GM12873 (cell line): ENCODE measurements around the gene DLGAP4.

Experiments used
- TF ChIP-seq, protein P1 (sequence below): IDR thresholded peaks from 2 replicates; pipeline ENCODE4 v1.5.1; 2012; ENCODE audit warnings: low read depth, mild to moderate bottlenecking, moderate library complexity, low read length, control low read depth; ENCODE audit not compliant: insufficient read depth; ENCODE audit errors: missing control alignments

The DLGAP4 gene

DNA sequence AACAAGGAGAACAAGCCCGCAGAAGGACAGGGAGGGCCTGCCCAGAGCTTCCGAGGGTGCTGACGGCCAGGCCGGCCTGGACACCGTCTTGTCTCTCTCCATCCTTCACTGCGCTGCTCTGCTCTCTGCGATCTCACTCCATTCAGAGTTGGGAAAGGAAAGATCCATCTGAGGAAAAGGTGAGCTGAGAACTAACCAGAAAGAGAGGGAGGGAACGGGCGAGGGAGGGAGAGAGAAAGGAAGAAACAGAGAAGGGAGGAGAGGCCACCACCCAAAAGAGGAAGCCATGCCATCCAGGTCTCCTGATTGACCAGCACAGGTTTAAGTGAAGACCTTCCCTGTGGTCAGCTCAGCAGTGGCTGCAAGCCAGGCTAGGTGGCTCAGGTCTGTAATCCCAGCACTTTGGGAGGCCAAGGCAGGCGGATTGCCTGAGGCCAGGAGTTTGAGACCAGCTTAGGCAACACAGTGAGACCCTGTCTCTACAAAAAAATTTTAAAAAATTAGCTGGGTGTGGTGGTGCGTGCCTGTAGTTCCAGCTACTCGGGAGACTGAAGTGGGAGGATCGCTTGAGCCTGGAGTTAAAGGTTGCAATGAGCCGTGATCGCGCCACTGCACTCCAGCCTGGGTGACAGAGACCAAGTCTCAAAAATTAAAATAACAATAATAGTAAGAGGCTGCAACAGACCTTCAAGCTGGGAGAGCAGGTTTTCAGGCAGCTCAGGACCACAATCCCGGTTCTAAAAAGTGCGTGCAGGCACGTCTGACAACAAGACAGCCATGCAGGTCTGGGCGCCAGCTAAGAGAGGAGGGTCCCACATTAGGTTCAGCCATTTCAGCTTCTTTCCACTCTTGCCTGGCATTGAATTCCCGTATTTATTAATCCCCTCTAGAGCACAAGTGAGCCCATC, 34.2 kb upstream of the DLGAP4 start:
- TF ChIP-seq, protein P1, sequence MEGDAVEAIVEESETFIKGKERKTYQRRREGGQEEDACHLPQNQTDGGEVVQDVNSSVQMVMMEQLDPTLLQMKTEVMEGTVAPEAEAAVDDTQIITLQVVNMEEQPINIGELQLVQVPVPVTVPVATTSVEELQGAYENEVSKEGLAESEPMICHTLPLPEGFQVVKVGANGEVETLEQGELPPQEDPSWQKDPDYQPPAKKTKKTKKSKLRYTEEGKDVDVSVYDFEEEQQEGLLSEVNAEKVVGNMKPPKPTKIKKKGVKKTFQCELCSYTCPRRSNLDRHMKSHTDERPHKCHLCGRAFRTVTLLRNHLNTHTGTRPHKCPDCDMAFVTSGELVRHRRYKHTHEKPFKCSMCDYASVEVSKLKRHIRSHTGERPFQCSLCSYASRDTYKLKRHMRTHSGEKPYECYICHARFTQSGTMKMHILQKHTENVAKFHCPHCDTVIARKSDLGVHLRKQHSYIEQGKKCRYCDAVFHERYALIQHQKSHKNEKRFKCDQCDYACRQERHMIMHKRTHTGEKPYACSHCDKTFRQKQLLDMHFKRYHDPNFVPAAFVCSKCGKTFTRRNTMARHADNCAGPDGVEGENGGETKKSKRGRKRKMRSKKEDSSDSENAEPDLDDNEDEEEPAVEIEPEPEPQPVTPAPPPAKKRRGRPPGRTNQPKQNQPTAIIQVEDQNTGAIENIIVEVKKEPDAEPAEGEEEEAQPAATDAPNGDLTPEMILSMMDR, result no peak

DNA sequence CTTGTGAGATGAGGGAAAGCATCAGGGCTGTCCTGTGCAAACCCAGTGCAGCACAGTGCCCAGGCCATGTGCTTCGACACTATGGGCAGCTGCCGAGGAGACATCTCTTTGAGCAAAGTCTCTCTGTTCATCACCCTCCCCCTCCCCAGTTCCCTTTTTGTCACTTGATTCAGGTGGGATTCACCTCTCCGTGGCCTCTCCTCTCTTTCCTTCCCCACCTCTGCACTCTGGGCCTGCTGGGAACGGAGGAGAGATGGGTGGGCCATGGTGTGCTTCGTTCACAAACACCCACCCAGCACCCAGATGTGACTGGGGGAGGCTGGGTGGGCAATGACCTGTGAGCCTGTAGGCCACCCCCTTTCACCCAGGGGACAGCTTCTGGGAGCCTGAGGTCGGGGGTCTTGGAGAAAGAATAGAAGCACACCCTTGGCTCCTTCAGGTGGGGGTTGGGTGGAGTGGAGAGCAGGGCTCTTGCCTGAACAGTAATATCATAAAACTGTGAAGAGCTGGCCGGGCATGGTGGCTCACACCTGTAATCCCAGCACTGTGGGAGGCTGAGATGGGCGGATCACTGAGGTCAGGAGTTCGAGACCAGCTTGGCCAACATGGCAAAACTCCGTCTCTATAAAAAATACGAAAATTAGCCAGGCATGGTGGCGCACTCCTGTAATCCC, 33.5 kb upstream of the DLGAP4 start:
- TF ChIP-seq, protein P1, result no peak

DNA sequence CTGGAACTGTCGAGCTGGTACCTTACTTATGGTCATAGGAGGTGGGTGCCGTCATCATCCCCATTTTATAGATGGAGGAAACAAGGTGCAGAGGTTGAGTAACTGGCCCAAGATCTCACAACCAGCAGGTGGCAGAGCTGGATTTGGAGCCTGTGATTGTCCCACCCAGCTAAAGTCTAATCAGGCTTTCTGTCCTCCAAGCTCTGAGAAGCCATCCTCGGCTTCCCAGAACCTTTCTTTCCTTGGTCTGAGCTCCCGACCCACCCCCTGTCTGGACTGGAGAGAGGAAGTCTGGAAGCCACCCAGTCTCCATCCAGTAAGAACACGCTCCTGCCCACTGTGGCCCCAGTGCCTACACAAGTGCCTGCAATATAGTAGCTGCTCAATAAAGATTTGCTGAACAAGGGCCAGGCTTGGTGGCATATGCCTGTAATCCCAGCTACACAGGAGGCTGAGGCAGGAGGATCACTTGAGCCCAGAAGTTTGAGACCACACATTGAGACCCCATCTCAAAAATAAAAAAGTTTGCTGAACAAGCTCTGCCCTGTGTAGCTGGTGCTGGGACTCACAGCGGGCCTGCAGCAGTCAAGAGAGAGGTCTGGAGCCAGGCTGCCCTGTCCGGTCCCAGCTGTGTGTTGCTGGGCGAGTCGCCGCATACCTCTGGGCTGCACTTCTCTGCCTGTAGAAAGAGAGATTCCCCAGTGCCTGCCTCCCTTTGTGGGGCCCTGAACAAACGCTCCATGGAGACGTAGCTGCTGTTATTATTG, 32.5 kb upstream of the DLGAP4 start:
- TF ChIP-seq, protein P1, result peak; percentile 58

DNA sequence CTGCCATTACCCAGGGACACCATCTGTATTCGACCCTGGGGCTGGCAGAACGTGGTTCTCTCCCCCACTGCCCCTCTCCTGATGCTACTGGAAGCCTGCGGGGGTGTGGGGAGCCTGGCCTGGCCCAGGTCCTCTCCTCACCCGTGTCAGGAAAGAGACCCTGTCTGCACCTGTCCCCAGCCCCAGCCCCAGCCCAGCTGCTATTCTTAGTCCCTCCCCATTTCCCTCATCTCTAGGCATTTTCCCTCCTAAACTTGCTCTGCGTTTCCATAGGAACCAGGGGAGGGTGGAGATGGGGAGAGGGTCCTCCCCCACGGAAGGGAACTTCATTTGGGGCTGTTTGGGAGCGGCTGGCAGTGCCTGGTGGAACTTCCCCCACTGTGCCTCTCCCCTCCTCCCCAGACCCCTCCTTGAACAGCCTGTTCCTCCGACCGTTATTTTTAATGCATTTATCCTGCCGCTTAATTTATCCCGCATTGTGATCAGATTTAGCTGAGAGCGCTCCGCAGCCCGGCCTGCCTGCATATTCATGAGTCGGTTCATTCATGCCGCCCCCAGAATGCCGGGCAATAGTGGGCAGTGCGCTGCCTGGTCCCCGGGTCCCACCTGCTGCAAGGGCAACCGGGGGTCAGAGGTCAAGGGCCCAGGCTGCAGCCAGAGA, 31.8 kb upstream of the DLGAP4 start:
- TF ChIP-seq, protein P1, result no peak

DNA sequence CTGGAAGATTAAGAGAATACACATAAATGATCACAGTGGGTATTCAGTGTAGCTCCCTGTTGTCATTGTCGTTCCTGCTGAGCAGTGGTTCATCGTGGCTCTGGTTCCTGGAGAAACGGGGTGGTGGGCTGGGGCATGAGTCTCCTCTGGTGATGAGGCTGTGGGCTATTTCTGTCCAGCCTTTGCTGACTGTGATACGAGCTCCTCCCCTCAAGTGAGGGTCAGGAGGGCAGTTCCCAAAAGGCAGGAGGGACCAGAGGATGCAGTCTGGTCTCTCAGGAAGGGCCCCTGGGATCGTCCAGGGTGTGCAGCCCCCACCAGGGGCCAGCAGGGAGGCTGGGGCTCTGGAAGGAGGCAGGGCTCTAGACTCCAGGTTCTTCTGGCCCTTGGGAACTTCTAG, 31.1 kb upstream of the DLGAP4 start:
- TF ChIP-seq, protein P1, result no peak

DNA sequence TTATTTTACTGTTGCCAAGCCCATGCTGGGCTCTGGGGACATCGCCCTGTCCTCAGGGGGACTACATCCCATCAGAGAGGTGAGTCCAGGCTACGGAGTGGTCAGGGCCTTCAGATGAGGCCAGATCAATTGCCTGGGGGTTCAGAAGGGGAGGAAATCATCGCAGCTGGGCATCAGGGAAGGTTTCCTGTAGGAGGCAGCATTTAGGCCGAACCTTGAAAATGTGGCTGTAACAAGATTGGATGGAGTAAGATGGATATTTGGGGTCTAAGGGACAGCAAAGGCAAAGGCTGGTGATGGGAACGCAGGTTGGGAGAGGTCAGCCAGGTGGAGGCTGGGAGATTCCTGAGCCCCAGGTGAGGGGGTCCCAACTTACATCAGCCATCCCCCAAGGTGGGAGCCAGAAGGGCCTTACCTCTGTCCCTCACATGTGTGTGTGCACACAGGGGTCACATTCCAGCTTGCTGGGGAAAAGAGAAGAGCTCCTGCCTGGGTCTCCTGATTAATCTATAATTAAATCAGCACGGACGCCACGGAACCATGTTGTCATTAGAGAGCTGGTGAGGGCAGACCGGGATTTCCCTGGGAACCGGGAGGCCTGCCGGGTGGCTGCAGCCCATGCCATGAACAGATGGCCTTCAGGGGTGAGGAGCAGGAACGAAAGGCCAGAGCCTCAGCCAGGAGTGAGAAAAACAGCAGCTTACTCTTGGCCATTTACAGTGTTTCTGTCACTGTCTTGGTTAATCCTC, 30.5 kb upstream of the DLGAP4 start:
- TF ChIP-seq, protein P1, result no peak
